GM12878 (cell line): ENCODE results near the gene FBF1. TPM values are rescaled to one million over a fixed set of nuclear protein-coding genes. Genes with fewer than 3 reads are reported as not detected.

Experiments used
- ATAC-seq: fragments of 200-7000 bp; cut with Tn5 transposase; 3 replicates; pipeline ENCODE4 v1.9.1; 2020; ENCODE audit warnings: mild to moderate bottlenecking, moderate library complexity
- BruUV-seq: library from RNA; stranded (reverse); fragments of 400-500 nt; replicated peaks from 2 replicates; lab custom pipeline; 2021; lab: Mats Ljungman, UMichigan
- CTCF ChIA-PET: fragments of 300-600 bp; sonication (Branson Sonifier 250); formaldehyde crosslinking; extraction: SDS; loops from one replicate; lab custom pipeline; 2021; ENCODE audit warnings: inconsistent platforms; lab: Yijun Ruan, JAX
- POLR2A ChIA-PET: fragments of 350-600 bp; formaldehyde crosslinking; extraction: SDS; loops from one replicate; lab custom pipeline; 2021; ENCODE audit warnings: inconsistent platforms; lab: Charles Lee
- RAD21 ChIA-PET: fragments of 300-600 bp; sonication (Branson Sonifier 250); formaldehyde crosslinking; loops from one replicate; lab custom pipeline; 2023; ENCODE audit warnings: antibody characterized with exemption; ENCODE audit not compliant: unreplicated experiment; lab: Charles Lee
- SMC1A ChIA-PET: fragments of 300-600 bp; sonication (Branson Sonifier 250); formaldehyde crosslinking; loops from one replicate; lab custom pipeline; 2023; ENCODE audit not compliant: unreplicated experiment, uncharacterized antibody; lab: Charles Lee
- DNase-seq: peaks from one replicate; pipeline ENCODE4 v3.0.0-alpha.2; 2011; ENCODE audit warnings: low read depth, low spot score
- FAIRE-seq: peaks from 3 replicates; lab custom pipeline; 2011; peaks lifted over from hg19 to GRCh38; lab: Jason Lieb, UNC
- H2AFZ ChIP-seq: 2 replicates; pipeline ENCODE4 v1.6.0; 2011; ENCODE audit warnings: low read depth, low read length, control low read depth; ENCODE audit not compliant: control insufficient read depth
- H3K27ac ChIP-seq: 2 replicates; pipeline ENCODE4 v1.5.1; 2011; ENCODE audit warnings: control low read depth; ENCODE audit not compliant: control insufficient read depth, insufficient read depth
- H3K27me3 ChIP-seq, 2 experiments: replicated peaks in 1 of 2; 2 replicates each; pipeline versions ENCODE4 v1.6.0 to v1.6.1; 2011; ENCODE audit warnings: low read length in 1 of 2; ENCODE audit not compliant: control insufficient read depth in 2 of 2, insufficient read depth in 2 of 2
- H3K36me3 ChIP-seq, 2 experiments: 2 replicates each; pipeline ENCODE4 v1.5.1; 2011; ENCODE audit warnings: low read length in 1 of 2; ENCODE audit not compliant: control insufficient read depth in 2 of 2, insufficient read depth in 2 of 2
- H3K4me1 ChIP-seq: 2 replicates; pipeline ENCODE4 v1.6.1; 2011; ENCODE audit warnings: mild to moderate bottlenecking, low read length, moderate library complexity, mixed read lengths; ENCODE audit not compliant: control insufficient read depth, insufficient read depth
- H3K4me2 ChIP-seq: 2 replicates; pipeline ENCODE4 v1.6.0; 2011; ENCODE audit warnings: control low read depth; ENCODE audit not compliant: control insufficient read depth, insufficient read depth
- H3K4me3 ChIP-seq: fragments of 200-600 bp; sonication (generic); 2 replicates; pipeline ENCODE4 v1.5.1; 2016
- H3K79me2 ChIP-seq: 2 replicates; pipeline ENCODE4 v1.6.0; 2011; ENCODE audit warnings: low read length; ENCODE audit not compliant: control insufficient read depth, insufficient read depth
- H3K9ac ChIP-seq: 2 replicates; pipeline ENCODE4 v1.8.0; 2011; ENCODE audit warnings: low read length, control low read depth, mixed read lengths; ENCODE audit not compliant: control insufficient read depth, insufficient read depth
- H3K9me3 ChIP-seq: replicated peaks from 3 replicates; pipeline ENCODE4 v1.5.1; 2011; ENCODE audit warnings: mild to moderate bottlenecking, low read length; ENCODE audit not compliant: control insufficient read depth, insufficient read depth
- H4K20me1 ChIP-seq: 2 replicates; pipeline ENCODE4 v1.6.0; 2011; ENCODE audit not compliant: control insufficient read depth, insufficient read depth
- CBFB ChIP-seq: IDR thresholded peaks from 2 replicates; pipeline ENCODE4 v1.6.1; 2016; ENCODE audit warnings: antibody characterized with exemption, low read depth
- EP300 ChIP-seq, 2 experiments: fragments of 150-350 bp in 1 of 2; IDR thresholded peaks; 2 replicates each; pipeline ENCODE4 v1.6.1; 2011 to 2012; ENCODE audit warnings: low read depth in 2 of 2, low read length in 2 of 2, borderline replicate concordance in 1 of 2, improper control_type of control experiment in 1 of 2, inconsistent platforms in 1 of 2; ENCODE audit not compliant: control insufficient read depth in 1 of 2
- KLF5 ChIP-seq: fragments of 450-650 bp; IDR thresholded peaks from 2 replicates; pipeline ENCODE4 v1.6.1; 2014; ENCODE audit warnings: mild to moderate bottlenecking; ENCODE audit not compliant: partially characterized antibody
- MXI1 ChIP-seq: fragments of 150-350 bp; IDR thresholded peaks from 2 replicates; pipeline ENCODE4 v1.6.1; 2011; ENCODE audit warnings: low read depth, mild to moderate bottlenecking, inconsistent platforms, low read length, improper control_type of control experiment
- WGBS: methylation state at CpG from one replicate; pipeline ENCODE4 v1.1.6; 2016; ENCODE audit warnings: low lambda C conversion rate; ENCODE audit not compliant: insufficient replicate concordance, insufficient coverage; ENCODE audit errors: missing lambda C conversion rate; 5-methylcytosine and 5-hydroxymethylcytosine counted together
- in situ Hi-C: fragments of 300-500 bp; cut with MboI; formaldehyde crosslinking; loops from 9 replicates; pipeline ENCODE4 v1.14.3; 2018; ENCODE audit warnings: mixed read lengths
- intact Hi-C: fragments of 100-400 bp; cut with micrococcal nuclease; formaldehyde crosslinking; loops from one replicate; pipeline ENCODE4 v1.14.2; 2022; ENCODE audit not compliant: unreplicated experiment
- polyA plus RNA-seq, 11 experiments: library from polyadenylated mRNA; depleted of rRNA in 4 of 11; unstranded in 6 of 11; stranded (reverse) in 5 of 11; fragments of >200 nt; fragmentation: Nextera tagmentation in 4 of 11; fragmentation: Illumina TruSeq in 1 of 11; extraction: Ambion mirVana in 4 of 11; extraction: Trizol in 1 of 11; gene quantifications; 1 replicate in 1 of 11; 2 replicates in 10 of 11; pipeline versions ENCODE4 v1.2.1 to v1.2.3, GENCODE V29; 2011 to 2016; ENCODE audit warnings: inconsistent platforms in 2 of 11, missing spikeins in 2 of 11, low read depth in 1 of 11
- total RNA-seq, 4 experiments: library from RNA; depleted of rRNA in 3 of 4; stranded (reverse); fragments of >200 nt in 3 of 4; fragmentation: Illumina TruSeq in 1 of 4; extraction: Trizol in 1 of 4; gene quantifications; 2 replicates each; pipeline versions ENCODE4 v1.2.1 to v1.2.3, GENCODE V29; 2013 to 2021
- TF ChIP-seq, protein P1 (sequence below): fragments of 450-650 bp; IDR thresholded peaks from 2 replicates; pipeline ENCODE4 v1.6.1; 2017; ENCODE audit warnings: mild to moderate bottlenecking, low read depth, inconsistent platforms; ENCODE audit not compliant: poor library complexity, severe bottlenecking
- TF ChIP-seq, protein P2 (sequence below): fragments of 450-650 bp; IDR thresholded peaks from 2 replicates; pipeline ENCODE4 v1.6.1; 2016; ENCODE audit warnings: mild to moderate bottlenecking, moderate library complexity, borderline replicate concordance

FBF1 gene
- total and polyA plus RNA-seq, 10 of the 15 experiments (the other 5 are each of a cell fraction or from before 2014, with no cell fraction given): 0.29 to 15.0 (median 7.0) TPM

DNA sequence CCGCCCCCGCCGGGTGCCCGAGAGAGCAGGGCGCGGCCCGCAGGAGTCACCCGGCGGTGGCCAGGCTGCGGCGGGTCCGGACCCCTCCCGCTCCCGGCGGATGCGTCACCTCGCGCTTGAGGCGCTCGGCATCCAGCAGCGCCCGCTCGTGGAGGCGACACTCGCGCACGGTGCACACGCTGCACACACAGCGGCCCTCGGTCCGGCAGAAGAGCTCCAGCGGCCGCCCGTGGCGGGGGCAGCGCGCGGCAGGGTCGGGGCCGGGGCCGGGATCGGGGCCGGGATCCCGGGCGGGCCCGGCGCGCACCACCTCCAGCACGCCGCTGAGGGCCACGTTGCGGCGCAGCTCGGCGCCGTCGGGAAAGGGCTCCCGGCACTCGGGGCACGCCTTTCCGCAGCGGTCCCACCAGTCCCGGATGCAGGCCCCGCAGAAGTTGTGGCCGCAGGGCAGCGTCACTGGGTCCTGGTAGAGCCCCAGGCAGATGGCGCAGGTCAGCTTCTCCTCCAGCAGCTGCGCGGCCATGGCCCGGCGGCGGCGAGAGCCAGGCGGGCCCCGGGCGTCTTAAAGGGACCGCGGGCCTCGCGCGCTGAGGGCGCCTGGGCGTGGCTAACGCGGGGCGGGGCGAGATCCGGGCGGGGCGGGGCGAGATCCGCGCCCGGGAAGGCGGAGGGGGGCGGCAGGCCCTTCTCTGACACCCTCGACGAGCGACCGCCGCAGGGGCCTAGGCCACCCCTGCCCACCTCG, 44.3 kb downstream of the FBF1 start, which contains the start of gene TRIM65 (continued):
- TF ChIP-seq, protein P1, sequence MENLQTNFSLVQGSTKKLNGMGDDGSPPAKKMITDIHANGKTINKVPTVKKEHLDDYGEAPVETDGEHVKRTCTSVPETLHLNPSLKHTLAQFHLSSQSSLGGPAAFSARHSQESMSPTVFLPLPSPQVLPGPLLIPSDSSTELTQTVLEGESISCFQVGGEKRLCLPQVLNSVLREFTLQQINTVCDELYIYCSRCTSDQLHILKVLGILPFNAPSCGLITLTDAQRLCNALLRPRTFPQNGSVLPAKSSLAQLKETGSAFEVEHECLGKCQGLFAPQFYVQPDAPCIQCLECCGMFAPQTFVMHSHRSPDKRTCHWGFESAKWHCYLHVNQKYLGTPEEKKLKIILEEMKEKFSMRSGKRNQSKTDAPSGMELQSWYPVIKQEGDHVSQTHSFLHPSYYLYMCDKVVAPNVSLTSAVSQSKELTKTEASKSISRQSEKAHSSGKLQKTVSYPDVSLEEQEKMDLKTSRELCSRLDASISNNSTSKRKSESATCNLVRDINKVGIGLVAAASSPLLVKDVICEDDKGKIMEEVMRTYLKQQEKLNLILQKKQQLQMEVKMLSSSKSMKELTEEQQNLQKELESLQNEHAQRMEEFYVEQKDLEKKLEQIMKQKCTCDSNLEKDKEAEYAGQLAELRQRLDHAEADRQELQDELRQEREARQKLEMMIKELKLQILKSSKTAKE: no peak
- peak; percentile 80 for TF ChIP-seq MXI1
- TF ChIP-seq, all 136 proteins: peak for 30

DNA sequence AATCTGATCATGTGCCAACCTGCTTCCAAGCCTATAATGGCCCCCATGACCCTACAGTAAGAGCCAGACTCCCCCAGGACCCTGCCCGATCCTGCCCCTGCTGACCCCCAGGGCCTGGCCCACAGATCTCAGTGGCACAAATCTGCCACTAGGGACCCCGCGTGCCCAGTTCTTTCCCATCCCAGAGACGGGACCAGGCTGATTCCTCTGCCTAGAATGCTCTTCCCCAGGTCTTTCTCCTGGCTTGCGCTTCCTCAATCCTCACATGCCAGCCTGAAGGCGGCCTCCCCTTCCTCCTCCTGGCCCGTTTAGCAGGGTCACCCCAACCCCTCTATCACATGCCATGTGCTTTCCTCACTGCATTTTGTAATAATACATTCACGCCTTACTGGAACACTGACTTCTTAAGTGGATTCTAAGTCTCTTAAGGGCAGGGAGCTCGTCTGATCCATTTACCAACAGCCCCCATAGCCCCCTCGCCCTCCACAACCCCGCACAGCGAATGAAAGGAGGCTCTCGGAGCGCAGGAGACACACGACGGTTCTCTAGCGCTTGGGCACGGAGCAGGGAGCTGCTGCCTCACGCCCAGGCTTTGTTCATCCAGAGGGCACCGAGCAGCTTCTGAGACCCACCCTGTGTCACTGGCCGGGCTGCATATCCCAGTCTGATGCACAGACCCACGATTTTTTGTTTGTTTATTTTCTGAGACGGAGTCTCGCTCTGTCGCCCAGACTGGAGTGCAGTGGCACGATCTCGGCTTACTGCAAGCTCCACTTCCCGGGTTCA, 45.3 kb downstream of the FBF1 start:
- Histone ChIP-seq H3K9ac (peak overlapping the region; percentile 82), H3K4me3 (peak overlapping the region; percentile 89), H3K79me2 (peaks cover 15% of the 10 kb centered on the region), H3K4me2 (peak overlapping the region; percentile 64), H3K9me3 (no peaks in the 10 kb centered on the region), H3K27ac (peak overlapping the region; percentile 72), H3K36me3 (peaks cover 8 to 11% of the 10 kb centered on the region in 2 experiments; a peak in 3 of 4 replicates), H2AFZ (no peak overlapping the region; the same call in 1 of the 2 replicates), H4K20me1 (no peaks in the 10 kb centered on the region), H3K27me3 (no peaks in the 10 kb centered on the region), H3K4me1 (peaks cover 6% of the 10 kb centered on the region)
- in situ Hi-C loops: no loop called here
- ChIA-PET SMC1A (interaction anchor here (1.0 to 1.9 kb wide), 10 partner anchors 17 to 369 kb away, joined by 3 to 8 read pairs (median 3); partner anchors contain the start of genes TRIM47 and UBALD2), CTCF (interaction anchor here (0.9 to 4.8 kb wide), 20 partner anchors 10 to 142 kb away, joined by 3 to 43 read pairs (median 4); partner anchors contain the start of genes GALK1, TRIM47 and WBP2), POLR2A (interaction anchor here (0.6 to 2.8 kb wide), 12 partner anchors 10 to 297 kb away, joined by 3 to 19 read pairs (median 6); partner anchors contain the start of genes TRIM47 and WBP2), RAD21 (interaction anchor here (0.9 to 4.5 kb wide), 8 partner anchors 31 to 143 kb away, joined by 3 to 32 read pairs (median 12); partner anchors contain the start of genes GALK1, UNC13D and WBP2)
- no TSS peak for BruUV-seq
- FAIRE-seq (no peak), ATAC-seq (peak; percentile 31), DNase-seq (no peak)
- WGBS: 2% methylated on average over 28 of the region's 28 CpGs
- intact Hi-C loops: loop anchor here (2.0 to 5.0 kb wide), 3 partner anchors 17 to 118 kb away; partner anchors contain the start of genes TRIM47 and WBP2
- TF ChIP-seq, protein P1: no peak
- TF ChIP-seq KLF5 (no peak), CBFB (no peak), EP300 (IDR thresholded peaks at IDR 0.05; ENCODE audit: borderline replicate concordance in 1 of 2, control insufficient read depth in 1 of 2, low read depth in 2 of 2, low read length in 2 of 2) (no peak)
- TF ChIP-seq, protein P2, sequence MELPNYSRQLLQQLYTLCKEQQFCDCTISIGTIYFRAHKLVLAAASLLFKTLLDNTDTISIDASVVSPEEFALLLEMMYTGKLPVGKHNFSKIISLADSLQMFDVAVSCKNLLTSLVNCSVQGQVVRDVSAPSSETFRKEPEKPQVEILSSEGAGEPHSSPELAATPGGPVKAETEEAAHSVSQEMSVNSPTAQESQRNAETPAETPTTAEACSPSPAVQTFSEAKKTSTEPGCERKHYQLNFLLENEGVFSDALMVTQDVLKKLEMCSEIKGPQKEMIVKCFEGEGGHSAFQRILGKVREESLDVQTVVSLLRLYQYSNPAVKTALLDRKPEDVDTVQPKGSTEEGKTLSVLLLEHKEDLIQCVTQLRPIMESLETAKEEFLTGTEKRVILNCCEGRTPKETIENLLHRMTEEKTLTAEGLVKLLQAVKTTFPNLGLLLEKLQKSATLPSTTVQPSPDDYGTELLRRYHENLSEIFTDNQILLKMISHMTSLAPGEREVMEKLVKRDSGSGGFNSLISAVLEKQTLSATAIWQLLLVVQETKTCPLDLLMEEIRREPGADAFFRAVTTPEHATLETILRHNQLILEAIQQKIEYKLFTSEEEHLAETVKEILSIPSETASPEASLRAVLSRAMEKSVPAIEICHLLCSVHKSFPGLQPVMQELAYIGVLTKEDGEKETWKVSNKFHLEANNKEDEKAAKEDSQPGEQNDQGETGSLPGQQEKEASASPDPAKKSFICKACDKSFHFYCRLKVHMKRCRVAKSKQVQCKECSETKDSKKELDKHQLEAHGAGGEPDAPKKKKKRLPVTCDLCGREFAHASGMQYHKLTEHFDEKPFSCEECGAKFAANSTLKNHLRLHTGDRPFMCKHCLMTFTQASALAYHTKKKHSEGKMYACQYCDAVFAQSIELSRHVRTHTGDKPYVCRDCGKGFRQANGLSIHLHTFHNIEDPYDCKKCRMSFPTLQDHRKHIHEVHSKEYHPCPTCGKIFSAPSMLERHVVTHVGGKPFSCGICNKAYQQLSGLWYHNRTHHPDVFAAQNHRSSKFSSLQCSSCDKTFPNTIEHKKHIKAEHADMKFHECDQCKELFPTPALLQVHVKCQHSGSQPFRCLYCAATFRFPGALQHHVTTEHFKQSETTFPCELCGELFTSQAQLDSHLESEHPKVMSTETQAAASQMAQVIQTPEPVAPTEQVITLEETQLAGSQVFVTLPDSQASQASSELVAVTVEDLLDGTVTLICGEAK: 0 out of 2 replicates have a peak, but pooled peaks have one; percentile 48
